ENCODE data around the gene NUDCD3. TPM values are rescaled to one million over a fixed set of nuclear protein-coding genes. Genes with fewer than 3 reads are reported as not detected.

Gene NUDCD3
- total RNA-seq, 2 donors from 2014 or later, result 70.6 to 75.1 TPM

DNA sequence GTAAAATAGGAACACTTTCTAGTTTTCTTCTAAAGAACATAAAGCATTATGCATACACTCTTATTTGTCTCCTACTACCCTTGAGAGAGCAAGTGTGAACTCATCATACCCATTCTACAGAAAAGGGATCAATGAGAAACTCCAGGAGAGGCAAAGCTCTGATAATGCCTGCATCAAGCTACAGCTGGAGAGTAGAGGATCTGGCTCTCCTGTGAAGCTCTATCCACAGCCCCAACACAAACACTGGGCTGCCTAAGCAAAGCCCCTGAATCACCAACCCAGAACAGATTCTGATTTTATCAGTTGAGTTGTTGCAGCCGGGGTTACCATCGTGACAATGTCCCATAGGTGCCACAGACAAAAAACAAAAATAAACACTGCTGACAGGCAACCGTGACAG, 74.9 kb downstream of the NUDCD3 start:
- intact Hi-C loops (cut with DNase I), result no loop called here
- no peak for DNase-seq (ENCODE audit: low spot score)

DNA sequence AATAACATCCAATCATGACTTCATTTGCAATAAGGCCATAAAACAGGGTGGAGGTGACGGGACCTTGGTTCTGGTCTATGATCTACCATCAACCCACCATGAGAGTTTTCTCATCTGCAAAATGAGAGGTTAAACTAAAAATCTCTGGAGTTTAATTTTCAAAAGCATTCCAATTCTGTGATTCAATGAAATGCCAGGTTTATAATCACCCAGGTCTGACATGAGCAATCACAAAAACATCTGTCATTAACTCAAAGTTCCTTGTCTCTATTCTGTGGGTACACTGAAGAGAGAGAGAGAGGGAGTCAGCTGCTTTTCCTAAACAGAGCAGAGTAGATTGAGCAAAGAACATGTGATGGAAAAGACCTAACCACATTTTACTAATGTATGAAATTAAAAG, 75.4 kb downstream of the NUDCD3 start:
- intact Hi-C loops (cut with DNase I), result no loop called here
- DNase-seq (ENCODE audit: low spot score), result no peak

DNA sequence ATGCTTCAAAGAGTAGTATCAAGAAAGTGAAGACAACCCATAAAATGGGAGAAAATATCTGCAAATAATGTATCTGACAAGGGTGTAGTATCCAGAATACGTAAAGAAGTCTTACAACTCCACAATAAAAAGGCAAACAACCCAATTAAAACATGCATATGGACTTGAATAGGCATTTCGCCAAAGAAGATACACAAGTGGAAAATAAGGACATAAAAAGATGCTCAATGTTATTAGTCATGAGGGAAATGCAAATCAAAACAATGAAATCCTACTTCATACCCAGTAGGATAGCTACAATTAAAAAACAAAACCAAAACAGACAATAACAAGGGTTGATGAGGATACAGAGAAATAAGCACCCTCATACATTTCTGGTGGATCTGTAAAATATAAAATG, 79.2 kb downstream of the NUDCD3 start:
- intact Hi-C loops (cut with DNase I), result no loop called here
- DNase-seq (ENCODE audit: low spot score), result no peak

DNA sequence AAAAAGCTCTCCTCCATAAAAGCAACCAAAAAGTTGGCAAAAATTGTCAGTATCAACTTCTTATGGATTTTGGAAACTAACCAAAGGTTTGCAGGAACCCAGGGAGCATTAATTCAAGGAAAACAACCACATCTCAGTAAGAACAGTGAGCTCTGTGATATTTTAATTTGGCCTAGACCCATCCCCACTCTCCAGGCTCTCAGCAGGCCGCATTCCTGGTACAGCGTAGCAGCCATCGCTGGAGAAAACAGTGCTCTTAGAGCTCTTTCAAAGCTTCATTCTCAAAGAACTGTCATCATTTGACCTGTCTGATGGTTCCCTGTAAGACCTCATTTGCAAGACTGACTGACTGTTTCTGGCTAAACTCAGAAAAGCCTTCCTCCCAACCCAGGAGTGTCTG, 81.9 kb downstream of the NUDCD3 start:
- DNase-seq (ENCODE audit: low spot score), result no peak
- intact Hi-C loops (cut with DNase I), result no loop called here

DNA sequence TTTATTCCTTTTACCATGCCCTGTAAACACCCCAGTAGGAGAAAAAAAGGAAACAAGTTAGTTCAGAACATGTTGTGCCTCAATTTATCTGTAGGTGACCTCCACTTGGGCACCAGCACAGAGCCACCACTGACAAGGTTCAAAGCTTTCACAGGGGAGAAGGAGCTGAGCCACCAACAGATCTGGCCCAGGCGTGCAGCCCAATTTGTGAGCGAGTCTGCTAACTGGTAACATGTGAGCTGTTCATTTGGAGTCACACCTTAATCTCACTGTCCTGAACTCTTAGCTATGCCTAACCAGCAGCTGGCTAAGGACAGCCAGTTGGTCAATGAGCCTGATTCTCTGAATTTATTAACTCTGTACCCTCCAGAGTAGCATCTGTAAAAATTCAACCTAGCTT, 86.7 kb downstream of the NUDCD3 start:
- intact Hi-C loops (cut with DNase I), result no loop called here
- no peak for DNase-seq (ENCODE audit: low spot score)

DNA sequence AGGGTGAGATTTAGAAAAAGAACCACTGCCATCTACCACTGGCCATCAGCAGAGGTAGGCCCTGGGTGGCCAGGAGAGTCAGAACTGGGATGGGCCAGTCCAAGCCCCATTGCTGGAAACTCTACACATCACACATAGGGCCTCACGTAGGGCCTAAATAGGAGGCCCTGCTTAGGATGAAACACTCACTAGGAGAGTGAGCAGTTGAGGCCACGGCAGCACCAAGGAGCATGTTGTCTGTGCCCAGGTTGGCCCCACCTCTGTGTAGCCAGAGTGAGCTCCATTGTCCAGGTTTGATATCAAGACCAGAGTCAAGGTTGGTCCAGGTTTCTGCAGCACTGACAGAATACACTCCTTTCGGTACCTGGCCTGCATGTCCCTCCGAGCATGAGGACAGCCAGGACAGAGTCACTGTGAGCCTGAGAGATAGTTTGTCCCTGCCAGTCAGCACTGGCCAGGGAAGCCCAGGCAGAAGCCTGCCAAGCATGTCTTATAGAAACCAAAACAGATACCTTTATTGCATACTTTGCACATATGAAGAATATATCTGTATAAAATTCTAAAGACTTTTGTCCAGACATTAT, 87.2 kb downstream of the NUDCD3 start:
- DNase-seq (ENCODE audit: low spot score), result no peak

DNA sequence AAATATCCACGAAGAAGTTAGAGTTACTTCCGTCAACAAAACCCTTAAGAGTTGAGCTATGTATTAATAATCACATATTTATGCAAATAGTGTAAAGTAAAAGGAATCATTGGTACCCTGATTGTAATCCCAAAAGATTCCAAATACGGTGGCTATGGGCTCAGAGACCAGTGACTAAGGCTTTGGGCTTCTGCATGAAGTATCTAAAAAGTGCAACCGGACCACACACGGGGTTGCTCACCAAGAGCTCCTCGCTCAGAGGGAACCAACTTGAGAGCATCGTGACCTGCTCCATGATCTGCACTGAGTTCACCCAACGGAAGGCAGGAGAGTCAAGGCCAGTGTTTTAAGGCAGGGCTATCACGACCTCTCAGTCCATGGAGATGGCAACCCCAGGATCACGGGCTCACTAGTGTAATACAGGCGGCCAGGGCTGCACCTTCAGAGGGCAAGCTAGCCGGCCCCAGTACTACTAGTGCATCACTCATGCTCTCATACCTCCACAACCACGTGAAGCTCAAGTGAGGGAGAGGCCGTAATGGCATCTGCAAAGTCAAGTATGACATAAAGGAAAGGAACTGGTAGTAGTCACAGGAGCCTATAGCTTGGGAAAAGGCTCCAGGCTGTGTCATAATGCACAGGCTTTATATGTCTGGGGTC, 87.9 kb downstream of the NUDCD3 start:
- DNase-seq (ENCODE audit: low spot score), result no peak
- intact Hi-C loops (cut with DNase I), result no loop called here

More for the DNA sequence above, 87.2 kb downstream of the NUDCD3 start:
- intact Hi-C loops (cut with DNase I), result no loop called here

DNA sequence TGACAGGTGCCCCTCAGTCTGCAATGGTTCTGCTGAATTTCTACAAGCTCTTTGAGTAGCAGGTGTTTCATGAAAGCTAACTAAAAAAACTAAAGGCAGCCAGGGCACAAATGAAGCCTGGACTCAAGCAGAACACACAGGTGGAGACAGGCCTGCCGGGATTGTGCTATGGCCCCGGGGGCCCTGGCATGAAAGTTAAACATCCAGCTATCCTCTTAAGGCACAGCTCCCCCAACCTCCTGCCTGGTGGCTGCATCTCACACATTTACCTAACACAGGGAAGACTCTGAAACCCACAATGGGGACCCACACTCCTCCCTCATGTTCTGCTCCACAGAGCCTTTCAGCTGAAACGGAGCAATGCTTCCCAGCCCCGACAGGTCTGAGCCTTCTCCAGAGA, 88.8 kb downstream of the NUDCD3 start:
- intact Hi-C loops (cut with DNase I), result no loop called here
- no peak for DNase-seq (ENCODE audit: low spot score)

DNA sequence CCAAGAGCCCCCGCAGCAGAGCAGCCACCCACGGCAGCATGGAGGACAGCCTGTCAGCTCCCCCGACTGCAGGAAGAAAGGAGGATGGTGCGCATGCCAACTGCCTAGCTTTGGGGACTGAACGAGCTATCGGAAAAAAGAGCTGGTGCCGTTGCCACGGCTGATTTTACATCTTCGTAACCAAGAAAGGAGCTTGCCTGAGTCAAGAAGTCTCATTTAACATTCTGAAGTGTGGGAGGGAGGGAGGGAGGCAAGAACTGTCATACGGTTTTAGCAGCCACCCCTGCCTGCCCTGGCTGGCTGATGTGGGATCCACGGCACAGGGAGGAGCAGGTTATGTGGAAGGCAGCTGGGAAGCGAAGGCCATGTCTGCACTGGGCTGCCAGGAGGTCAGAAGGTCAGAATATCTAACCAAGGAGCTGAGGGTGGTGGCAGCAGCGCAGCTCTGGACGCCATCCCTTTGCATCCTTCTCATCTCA, 90.4 kb downstream of the NUDCD3 start:
- intact Hi-C loops (cut with DNase I), result no loop called here
- DNase-seq (ENCODE audit: low spot score), result no peak

DNA sequence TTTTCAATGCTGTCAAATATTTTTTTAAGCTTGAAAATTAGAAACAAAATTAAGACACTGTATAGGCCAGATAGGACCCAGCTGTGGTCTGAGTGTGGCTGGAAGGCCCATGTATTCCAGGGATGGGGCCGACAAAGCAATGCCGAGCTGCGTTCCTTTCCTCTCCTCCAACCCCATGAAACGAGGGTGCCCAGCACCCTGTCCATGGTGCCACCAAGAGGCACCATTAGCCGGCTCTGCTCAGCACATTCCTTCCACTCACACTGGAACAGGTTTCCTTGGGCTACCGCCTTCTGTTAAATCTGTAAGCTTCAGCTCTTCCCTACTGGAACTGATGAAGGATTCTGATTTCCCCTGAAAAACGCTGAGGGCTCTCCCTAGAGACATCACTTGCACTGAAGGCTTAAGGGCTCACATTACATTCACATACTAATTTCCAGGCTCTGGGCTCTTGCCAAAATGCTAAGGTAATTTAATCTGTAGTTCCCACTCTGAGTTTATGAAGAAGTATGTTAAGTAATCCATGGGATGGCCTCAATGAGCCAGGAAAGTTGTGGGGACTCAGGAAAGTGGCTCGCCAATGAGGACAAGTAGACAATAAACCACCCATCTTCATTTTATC, 91.4 kb downstream of the NUDCD3 start:
- no peak for DNase-seq (ENCODE audit: low spot score)
- intact Hi-C loops (cut with DNase I), result no loop called here

DNA sequence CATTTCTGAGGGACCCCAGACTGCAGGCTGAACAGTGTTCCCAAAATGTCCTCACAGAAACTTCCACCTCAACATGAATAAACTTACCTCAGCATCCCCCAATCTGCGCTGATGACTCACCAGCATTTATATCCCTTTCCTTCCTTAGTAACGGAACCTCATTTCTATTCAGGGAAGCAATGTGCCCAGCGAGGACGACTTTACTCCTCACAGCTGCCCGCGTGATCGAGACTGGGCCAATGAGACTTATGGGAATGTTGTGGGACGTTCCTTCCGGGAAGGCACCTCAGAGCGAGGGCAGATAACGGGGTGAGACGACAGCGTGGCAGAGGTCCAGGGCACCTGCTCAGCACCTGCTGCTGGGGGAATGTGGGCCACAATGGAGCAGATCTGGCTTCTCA, 91.9 kb downstream of the NUDCD3 start:
- intact Hi-C loops (cut with DNase I), result no loop called here
- DNase-seq (ENCODE audit: low spot score), result no peak

DNA sequence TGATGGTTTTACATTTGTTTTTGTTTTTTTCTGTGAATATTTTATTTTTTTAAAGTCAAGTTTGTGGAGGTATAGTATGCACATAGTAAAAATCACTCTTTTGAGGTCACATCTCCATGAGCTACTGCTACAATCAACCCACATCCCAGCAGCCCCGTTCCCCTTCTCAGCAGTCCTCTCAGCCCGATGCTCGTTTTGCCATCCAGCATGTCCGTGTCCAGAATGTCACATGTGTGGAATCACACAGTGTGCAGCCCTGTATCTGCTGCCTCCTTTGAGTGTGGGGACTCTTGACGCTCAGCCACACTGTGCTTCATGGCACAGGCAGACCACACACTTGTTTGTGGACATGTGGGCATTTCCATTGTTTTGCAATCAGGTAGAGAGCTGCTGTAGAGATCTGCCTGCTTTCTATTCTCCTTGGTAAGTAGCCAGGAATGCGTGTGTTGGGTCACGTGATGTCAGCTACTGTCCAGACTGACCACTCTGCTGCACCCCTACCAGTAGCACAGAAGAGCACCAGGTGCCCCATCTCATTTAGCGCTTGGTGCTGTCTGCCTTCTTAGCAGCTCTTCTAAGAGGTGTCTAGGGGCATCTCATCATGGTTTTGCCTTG, 93.4 kb downstream of the NUDCD3 start:
- no peak for DNase-seq (ENCODE audit: low spot score)
- intact Hi-C loops (cut with DNase I), result no loop called here

DNA sequence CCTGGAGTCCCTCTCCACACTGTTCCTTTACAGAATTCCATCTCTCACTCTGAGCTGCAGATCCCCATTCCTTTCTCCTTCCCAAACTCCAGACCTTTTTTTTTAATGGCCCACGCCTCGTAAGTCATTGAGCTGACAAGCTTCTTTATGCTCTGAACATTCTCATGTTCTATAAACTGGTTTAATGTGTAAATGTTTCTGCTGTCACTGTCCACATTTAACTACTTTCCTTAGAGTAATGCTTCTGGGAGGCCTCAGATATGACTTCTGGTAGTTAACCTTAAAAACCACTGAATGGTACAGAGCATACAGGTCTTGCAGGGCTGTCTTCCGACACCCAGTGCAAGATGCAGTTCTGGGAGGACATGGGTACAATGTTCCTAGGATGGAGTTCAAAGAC, 94.0 kb downstream of the NUDCD3 start:
- intact Hi-C loops (cut with DNase I), result no loop called here
- DNase-seq (ENCODE audit: low spot score), result no peak

DNA sequence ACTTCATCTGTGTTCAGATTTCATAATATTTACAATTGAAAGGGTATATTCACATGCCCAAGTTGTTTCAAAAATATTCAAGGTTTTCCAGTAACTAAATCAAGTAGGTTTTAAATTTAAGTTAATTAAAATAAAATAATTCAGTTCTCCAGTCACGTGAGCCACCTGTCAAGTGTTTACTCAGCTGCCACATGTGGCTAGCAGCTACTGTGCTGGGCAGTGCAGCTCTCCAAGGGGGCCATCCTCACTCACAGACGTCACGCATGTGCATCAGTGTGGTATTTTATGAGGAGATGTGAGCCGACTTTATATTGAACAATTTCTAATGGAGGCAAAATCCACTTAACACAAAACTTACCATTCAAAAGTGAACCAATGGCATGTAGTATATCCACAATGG, 95.4 kb downstream of the NUDCD3 start:
- intact Hi-C loops (cut with DNase I), result no loop called here
- no peak for DNase-seq (ENCODE audit: low spot score)

DNA sequence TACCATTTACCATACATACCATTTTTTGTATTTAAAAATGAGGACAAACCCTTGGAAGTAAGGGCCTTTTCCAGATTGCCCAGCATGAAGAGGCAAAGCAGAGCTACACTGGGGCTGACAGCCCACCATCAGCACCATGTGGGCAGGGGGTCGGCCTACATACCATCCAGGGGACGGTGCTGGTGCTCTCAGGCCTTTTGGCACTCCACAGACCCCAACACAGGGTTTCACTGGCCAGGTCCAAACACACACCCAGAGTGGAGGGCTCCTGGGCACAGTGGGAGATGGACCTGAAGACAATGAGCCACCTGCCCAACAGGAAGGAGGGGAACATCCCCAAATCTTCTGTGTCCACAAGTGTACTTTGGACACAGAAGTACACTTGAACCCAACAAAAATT, 95.8 kb downstream of the NUDCD3 start:
- DNase-seq (ENCODE audit: low spot score), result no peak
- intact Hi-C loops (cut with DNase I), result no loop called here

DNA sequence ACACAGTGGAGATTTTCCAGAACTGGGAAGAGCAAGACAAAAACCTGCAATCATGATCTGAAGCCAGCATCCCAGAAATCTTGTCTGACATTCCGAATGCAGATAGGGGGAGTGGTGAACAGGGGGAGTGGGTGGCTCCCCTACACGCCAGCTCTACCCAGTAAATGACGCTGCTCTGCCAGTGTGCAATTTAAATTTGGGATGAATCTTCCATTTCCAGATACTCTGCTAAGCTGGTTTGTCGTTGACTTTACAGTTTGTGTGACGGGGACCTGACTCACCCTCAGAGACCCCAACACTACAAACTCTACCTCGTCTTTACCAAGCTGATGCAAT, 96.4 kb downstream of the NUDCD3 start:
- no peak for DNase-seq (ENCODE audit: low spot score)

DNA sequence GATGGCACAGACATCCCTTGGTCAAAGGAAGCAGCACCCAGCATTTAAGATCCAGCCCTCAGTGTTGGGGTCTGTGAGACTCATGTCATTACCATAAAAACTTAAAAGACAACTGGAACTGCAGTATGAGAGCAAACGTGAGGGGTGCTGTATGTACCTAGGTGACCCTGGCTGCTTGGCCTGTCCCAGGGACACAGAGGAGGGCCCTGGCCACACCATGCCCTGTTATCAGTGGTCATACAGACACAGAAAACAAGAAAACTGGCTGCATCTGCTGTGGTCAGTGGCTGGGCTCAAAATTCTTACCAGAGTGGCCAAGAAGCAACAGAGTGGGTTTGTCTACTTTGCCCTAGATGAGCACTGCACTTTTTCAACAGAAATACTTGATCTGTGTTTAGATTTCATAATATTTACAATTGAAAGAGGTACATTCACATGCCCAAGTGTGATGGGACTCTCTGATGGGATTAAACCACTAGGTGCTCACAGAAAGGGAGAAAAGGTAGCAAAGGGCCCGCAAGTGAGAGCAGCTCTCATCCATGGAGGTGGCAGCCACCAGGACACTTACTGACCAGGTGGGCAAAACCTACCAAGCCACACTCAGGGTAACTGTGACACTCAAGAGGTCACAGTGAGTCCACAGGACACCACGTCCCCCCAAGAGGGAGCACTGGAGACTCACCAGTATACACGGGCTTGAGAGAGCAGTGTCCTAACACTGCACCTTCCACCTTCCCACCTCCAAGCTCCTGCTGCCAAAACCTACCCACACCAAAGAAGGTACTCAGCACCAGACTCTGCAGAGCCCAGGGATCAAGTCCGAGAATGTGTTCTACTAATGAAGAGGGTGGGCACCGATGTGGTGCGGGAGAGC, 97.0 kb downstream of the NUDCD3 start:
- DNase-seq (ENCODE audit: low spot score), result no peak
- intact Hi-C loops (cut with DNase I), result no loop called here

More for the DNA sequence above, 96.4 kb downstream of the NUDCD3 start:
- intact Hi-C loops (cut with DNase I), result no loop called here

DNA sequence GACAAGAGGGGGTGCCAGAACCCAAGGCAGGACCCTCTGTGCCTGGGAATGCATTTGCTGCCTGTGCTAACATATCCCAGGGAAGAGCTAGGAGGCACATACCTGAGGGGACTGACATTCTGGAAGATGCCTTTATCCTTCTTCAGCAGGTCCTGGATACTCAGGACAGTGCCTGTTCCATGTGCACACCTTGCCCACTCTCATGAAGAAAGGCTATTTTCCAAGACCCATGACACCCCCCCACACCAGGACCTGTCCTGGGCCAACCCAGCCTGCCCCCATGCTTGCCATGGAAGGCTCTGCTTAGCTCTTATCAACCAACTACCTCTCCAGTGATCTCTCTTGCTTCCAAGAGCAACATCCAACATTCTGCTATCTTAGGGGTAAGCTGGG, 97.8 kb downstream of the NUDCD3 start:
- intact Hi-C loops (cut with DNase I), result no loop called here

DNA sequence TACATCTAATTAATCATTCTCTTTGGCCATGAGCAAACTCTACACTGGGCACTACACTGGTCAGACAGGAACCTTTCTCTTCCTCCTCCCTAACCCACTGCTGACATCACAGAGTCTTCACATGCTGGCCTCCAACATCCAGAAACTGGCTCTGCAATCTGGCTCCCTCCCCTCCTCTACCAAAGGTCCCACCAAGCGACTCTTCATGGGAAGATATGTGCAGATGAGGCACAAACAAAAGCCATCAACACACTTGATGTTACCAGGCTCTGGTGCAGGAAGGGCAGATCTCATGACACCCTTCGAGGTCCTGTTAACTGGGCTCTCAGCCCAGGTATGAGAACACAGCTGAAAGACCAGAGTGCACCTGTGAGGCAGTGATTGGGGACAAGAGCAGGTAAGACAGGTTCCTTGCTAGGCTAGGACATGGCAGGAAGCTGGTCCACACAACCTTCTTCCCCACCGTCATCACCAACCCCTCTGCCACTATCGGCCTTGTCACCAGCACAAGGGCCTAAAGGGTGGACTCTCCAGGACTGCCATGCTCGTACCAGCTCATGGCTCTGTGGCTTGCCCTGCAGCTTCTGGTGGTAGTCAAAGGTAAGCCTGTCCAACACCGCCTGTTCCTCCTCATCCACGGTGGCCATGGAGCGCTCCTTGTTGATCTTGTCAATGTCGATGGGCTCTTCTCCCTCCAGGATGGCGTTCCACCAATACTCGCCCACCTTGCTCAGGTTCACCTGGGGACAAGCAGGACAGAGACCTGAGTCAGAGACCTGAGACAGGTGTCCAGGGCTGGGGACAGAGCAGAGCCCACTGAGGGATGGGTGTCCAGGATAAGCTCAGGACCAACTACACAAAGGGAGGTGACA, 98.5 kb downstream of the NUDCD3 start:
- no peak for DNase-seq (ENCODE audit: low spot score)

More for the DNA sequence above, 97.8 kb downstream of the NUDCD3 start:
- no peak for DNase-seq (ENCODE audit: low spot score)

More for the DNA sequence above, 98.5 kb downstream of the NUDCD3 start:
- intact Hi-C loops (cut with DNase I), result no loop called here

Measured in posterior vena cava (tissue), 2 donors.